NCI-H510A treated with DMSO at 0.1 percent for 48 hours (cell line): ENCODE results near the gene CELSR3.

Source experiments
- DNase-seq: peaks from one replicate; lab custom pipeline; 2025; lab: John Stamatoyannopoulos, UW

The CELSR3 gene

DNA sequence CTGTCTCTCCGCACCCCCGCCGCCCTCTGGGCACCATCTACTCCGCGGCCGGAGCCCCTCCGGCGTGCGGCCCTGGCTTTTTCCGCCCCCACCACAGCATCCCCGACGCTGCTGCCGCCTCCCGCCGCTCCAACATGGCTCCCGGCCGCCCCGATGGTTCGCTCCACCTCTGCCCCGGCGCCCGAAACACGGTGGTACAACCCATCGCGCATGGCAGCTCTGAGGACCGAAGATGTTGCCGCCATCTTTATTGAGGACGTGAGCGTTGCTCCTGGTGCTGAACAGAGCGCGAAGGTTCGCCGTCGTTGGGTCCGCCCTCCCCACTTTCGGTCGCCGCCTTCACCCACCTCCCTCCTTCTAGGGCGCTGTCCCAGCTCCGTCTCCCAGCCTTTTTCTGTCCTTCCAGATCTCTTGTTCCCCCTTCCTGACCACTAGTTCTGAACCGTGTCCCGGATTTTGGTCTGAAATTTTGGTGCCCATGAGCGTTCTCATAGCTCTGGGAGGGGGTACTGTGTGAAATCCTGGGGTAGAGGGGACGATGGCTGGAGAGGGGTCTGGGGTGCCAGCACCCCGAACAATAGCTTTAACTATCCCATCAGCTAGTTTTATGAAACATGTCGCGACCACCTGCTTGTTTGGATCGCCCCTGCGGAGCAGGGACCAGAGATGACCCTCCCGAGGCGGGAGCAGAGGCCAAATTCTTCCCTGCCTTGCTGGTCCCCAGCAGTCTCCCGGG is at the start of gene CELSR3:
TSS of gene CELSR3 (minus strand) at position 134 of the 736 bp plus-strand sequence. CDS start 252 bp downstream, outside the sequence.
- DNase-seq: peak; percentile 69

GRCh38 chr3:48711727-48712126 is 49.0 kb upstream of the CELSR3 start:
- no peak for DNase-seq

DNA sequence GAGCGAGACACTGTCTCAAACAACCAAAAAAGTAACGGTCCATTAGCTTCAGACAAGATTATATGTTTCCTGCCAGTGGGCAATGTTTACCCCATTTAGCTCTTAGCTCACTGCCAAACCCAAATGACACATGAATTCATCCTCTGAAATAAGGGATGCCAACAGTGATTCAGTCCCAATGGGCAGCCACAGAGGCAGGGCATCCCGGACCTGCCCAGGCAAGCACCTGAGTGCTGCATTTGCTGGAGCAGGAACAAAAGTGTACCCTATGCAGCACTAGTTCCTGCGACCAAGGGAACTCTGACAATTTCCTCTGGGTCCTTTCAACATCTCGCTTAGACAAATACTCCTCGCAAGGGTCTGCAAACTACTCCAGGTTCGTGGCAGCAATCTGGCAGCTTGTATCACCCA is 46.4 kb upstream of the CELSR3 start:
- DNase-seq: no peak

DNA sequence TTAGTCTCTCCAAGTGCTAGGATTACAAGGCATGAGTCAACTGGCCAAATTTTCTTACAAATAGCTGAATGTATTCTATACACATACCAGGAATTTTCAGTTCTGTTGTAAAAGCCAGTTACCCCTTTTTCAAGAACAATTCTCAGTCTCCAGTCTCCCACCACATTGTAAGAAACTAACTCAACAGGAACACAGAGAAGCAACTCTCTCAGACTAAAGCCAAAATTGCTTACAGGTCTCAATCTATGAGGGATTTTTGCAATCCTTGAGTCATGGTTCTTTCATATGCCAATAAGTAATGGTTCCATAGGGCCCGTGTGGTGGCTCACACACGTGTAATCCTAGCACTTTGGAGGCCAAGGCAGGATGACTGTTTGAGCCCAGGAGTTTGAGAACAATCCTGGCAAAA is 45.8 kb upstream of the CELSR3 start:
- DNase-seq: no peak

- no peak for DNase-seq
These were observed 44.5 kb upstream of the CELSR3 start for GRCh38 chr3:48707157-48707556.

DNA sequence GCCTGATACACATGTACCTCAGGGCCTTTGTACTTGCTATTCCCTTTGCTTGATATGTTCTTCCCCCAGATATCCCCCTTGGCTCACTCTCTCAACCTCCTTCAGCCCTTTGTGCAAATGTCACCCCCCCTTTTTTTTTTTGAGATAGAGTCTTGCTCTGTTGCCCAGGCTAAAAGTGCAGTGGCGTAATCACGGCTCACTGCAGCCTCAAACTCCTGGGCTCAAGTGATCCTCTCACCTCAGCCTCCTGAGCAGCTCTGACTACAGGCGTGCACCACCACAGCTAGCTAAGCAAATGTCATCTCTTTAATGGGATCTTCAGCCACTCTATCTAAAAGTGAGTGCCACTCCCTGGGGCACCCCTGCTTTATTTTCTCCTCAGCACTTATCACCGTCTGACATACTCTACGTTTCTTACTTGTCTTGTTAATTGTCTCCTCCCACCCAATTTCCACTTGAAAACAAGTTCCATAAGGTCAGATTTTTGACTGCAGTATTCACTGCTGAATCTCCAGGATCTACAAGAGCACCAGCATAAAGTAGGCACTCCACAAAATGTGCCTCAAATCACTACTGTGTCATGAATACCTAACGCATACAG is 39.7 kb upstream of the CELSR3 start:
- DNase-seq: no peak

DNA sequence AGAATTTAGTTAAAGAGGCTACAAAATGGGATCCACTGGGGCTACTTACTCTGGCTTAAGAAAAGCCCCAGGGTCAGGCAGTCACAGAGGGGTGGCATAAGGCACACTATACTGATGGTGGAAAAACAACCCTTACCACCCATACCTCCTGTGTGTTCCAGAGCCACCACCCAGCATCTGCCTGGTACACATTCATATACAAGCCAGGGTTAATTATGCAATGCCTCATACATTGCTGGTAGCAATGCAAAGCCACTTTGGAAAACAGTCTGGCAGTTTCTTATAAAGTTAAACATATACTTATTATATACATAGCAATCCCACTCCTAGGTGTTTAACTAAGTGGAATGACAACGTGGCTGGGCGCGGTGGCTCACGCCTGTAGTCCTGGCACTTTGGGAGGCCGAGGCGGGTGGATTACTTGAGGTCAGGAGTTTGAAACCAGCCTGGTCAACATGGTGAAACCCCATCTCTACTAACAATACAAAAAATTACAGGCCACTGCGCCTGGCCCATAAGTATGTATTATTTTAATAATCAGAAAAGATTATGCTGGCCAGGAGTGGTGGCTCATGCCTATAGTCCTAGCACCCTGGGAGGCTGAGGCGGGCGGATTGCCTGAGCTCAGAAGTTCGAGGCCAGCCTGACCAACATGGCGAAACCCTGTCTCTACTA is 38.2 kb upstream of the CELSR3 start:
- DNase-seq: no peak

GRCh38 chr3:48698891-48699290 is 36.2 kb upstream of the CELSR3 start:
- DNase-seq: no peak

GRCh38 chr3:48697952-48698351 is 35.3 kb upstream of the CELSR3 start:
- no peak for DNase-seq

GRCh38 chr3:48696601-48697000 is 33.9 kb upstream of the CELSR3 start:
- DNase-seq: no peak

DNA sequence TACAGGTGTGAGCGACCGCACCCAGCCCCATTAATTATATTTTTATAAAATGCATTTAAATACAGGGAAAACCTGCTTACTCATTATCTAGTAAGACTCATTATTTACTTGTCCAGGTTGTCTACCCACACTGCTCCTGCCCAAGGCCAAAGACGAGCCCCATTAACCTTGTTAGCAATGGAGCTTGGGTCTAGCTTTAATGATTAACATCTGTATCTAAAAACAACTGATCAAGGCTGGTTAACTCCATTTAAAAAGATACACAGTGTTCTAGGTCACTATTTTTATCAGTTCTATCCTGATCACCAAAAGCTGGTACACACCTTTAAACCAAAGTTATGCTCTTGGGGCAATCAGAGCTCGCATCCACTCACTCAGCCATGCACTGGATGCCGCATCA is 33.5 kb upstream of the CELSR3 start:
- no peak for DNase-seq

DNA sequence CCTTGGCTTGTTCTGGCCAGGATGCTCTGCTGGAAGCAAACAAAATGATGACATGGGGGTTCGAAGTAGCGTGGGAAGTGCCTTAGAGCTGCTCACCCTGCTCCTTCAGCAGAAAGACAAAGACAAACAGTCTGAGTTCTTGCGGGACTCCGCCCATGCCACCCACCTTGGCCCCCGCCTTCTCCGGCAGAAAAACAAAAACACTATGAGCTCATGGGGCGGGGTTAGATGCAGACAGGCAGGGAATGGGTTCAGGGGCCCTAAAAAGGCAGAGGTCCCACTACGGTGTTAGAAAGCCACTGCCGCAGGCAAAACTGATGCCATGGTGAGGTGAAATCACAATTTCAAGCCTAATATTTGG is 32.7 kb upstream of the CELSR3 start:
- DNase-seq: no peak

GRCh38 chr3:48694610-48695392 is 32.1 kb upstream of the CELSR3 start:
- no peak for DNase-seq

DNA sequence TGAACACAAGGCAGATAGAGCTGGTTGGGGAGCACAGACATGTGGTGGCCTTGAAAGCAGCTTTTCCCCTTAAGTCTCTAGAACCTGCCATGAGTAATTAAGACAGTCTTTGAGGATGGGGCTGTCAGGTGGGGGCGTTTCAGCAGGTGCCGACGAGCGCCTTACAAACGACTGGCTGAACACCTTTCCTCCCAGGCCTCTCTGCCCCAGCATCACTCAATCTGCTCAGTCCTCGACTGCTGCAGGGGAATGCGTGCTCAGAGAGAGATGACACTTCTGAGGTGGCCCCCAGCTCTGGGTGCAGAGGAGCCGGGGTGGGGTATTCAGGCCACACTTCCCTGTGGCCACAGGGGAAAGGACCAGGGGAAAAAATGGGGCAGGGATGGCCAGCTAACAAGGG is 31.1 kb upstream of the CELSR3 start:
- no peak for DNase-seq

DNA sequence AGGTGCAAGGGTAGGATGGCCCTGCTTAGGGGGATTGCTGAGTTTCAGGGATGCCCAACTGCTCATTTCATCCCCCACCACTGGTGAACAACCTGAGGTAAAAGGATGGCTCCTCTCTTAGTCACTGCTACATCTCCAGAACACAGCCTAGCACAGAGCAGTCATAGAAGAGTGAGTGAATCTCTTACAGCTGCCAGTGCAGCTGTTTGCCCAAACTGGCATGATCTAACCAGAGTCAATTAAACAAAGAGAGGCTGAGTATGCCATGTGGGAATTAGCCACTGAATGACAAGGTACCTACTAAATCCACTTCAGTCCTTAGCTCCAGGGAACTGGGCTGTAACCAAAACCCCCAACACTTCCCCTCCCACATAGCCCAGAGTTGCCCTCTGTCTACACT is 29.9 kb upstream of the CELSR3 start:
- no peak for DNase-seq

DNA sequence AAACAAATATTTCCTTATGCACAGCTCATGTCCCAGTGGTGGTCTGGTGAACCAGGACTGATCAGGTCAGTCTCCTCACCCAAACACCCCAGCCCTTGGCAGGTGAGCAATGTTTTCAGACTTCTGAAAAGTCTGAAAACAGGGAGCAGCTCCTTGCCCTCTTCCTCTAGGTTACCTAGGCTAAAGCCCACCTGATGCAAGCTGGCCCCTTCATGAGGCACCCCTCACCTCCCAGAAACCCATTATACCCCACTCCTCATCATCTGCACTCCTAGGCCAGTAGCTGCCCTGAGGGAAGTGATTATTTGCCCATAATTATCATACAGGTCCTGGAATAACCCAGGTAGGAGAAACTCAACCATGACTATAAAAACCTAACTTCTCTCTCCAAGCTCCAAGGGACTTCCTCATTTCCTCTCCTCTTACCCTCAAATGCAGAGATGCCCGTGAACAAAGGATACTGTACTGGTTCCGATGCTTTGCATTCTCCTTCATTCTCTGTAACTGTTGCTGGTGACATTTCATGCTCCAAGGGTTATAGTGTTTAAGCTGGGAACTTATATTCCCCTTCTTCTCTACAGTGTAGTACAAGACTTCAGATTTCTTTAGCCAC is 28.3 kb upstream of the CELSR3 start:
- DNase-seq: no peak

- no peak for DNase-seq
These were observed 26.7 kb upstream of the CELSR3 start for GRCh38 chr3:48689384-48689783.

DNA sequence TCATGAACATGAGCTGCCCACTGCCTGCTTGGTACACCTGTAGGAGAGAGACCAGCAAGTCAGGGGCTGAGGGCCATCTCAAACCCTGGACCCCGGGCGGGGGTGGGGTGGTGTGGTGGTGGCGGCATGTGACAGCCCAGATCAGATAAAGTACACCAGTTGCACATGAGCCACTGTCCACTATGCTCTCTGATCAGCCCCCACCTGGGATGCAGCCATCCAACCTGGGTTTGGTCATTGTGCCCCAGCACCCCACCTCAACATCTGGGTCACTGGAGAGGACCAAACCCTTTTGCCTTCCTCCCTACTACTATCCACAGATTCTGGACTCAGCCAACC is 26.0 kb upstream of the CELSR3 start:
- DNase-seq: no peak

DNA sequence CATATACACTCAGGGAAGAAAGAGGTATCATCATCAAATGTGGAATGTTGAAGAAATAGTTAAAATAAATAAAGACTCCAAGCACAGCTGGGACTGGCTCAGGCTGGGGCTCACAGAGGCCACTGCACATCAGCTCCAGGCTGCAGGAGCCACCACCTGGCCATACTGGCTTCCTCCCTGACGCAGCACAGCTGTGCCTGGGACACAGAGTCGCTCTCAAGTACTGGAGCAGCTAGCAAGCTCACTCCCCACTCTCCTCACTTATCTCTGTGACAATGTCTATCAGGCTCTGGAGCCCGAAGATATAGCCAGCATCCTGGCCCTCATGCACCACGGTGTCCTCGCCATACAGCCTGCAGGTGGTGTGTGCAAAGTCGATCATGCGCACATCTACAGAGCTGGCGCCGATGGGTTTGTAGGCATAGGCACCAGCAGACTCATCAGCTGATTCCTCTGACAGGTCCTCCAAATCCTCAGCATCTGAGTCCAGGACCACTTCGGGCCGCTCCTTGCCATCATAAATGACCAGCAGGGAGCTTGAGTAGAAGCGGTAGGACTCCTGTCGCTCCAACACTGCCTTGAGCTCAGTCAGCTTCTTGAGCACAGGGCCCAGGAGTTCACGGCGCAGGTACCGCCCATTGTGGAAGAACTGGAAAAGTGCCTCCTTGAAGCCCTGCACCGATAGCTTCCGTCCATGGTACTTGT is 25.5 kb upstream of the CELSR3 start:
- no peak for DNase-seq

DNA sequence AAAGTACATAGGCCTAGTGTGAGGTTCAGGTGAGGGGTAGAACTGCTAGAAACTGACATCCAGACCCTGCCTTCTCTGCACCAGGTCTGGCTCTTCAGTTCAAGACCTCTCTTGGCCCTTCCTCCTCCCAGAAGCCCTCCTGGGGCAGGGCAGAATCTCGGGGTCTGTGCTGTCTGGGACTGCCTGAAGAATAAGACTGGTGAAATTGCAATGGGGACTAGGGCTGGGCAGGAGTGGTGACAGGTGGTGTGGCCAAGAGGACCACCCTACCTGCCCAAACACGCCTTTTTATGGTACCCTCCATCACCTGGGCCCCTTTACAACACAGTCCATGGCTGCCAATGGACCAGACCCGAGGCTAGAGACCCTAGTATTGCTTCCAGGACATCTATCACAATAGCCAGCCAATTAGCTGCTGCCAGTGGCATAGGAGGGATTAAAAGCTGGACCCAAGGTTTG is 24.6 kb upstream of the CELSR3 start:
- DNase-seq: no peak

GRCh38 chr3:48686538-48687219 is 24.0 kb upstream of the CELSR3 start:
- DNase-seq: no peak
